Measurements from ENCODE around the gene CRISP2. TPM values are rescaled to one million over a fixed set of nuclear protein-coding genes. Genes with fewer than 3 reads are reported as not detected.

Gene CRISP2
- total RNA-seq, 3 donors from 2014 or later (not counting 1 experiment from before 2014, with no cell fraction given): not detected

GRCh38 chr6:49692534-49692933, 20.8 kb downstream of the CRISP2 start:
- H3K4me3 ChIP-seq (ENCODE audit: low read length): no peak overlapping the region
- H3K4me1 Mint-ChIP-seq: no peaks in the 10 kb centered on the region
- intact Hi-C loops (cut with micrococcal nuclease): no loop called here
- no peaks in the 10 kb centered on the region for H3K4me1 ChIP-seq (ENCODE audit: control insufficient read depth, insufficient read depth, low read length)
- DNase-seq: no peak
- no peak overlapping the region for H3K4me3 Mint-ChIP-seq
- H3K27me3 Mint-ChIP-seq (ENCODE audit: low read depth in 2 of 2): no peaks in the 10 kb centered on the region
- TF ChIP-seq CTCF (IDR thresholded peaks at IDR 0.05): no peak
- H3K36me3 Mint-ChIP-seq: peaks cover 7% of the 10 kb centered on the region
- H3K9me3 ChIP-seq (ENCODE audit: control insufficient read depth, insufficient read depth, low read length): peaks cover 8% of the 10 kb centered on the region
- H3K27ac ChIP-seq (ENCODE audit: low read length): no peak overlapping the region
- no peaks in the 10 kb centered on the region for H3K36me3 ChIP-seq (ENCODE audit: control insufficient read depth, insufficient read depth, low read length)
- no peak for ATAC-seq
- no peak overlapping the region for H3K27ac Mint-ChIP-seq
- H3K9me3 Mint-ChIP-seq: peaks cover 5 to 7% of the 10 kb centered on the region in 2 donors
- WGBS (ENCODE audit: insufficient coverage): 98% methylated on average over 2 of the region's 2 CpGs
- no peaks in the 10 kb centered on the region for H3K27me3 ChIP-seq (ENCODE audit: control insufficient read depth, insufficient read depth, low read length)

GRCh38 chr6:49676671-49677281, 36.6 kb downstream of the CRISP2 start:
- WGBS (ENCODE audit: insufficient coverage): 79% methylated on average over 2 of the region's 4 CpGs
- Histone ChIP-seq H3K27ac (ENCODE audit: low read length) (no peak overlapping the region), H3K4me1 (ENCODE audit: control insufficient read depth, insufficient read depth, low read length) (no peaks in the 10 kb centered on the region), H3K36me3 (ENCODE audit: control insufficient read depth, insufficient read depth, low read length) (no peaks in the 10 kb centered on the region), H3K4me3 (ENCODE audit: low read length) (no peak overlapping the region), H3K9me3 (ENCODE audit: control insufficient read depth, insufficient read depth, low read length) (no peaks in the 10 kb centered on the region), H3K27me3 (ENCODE audit: control insufficient read depth, insufficient read depth, low read length) (no peaks in the 10 kb centered on the region)
- H3K27ac Mint-ChIP-seq: no peak overlapping the region
- no peak overlapping the region for H3K4me3 Mint-ChIP-seq
- peaks cover 17 to 19% of the 10 kb centered on the region in 2 donors for H3K9me3 Mint-ChIP-seq
- peaks cover 9% of the 10 kb centered on the region for H3K36me3 Mint-ChIP-seq
- H3K4me1 Mint-ChIP-seq: no peaks in the 10 kb centered on the region
- H3K27me3 Mint-ChIP-seq (ENCODE audit: low read depth in 2 of 2): no peaks in the 10 kb centered on the region
- no peak for TF ChIP-seq CTCF (IDR thresholded peaks at IDR 0.05)
- intact Hi-C loops (cut with micrococcal nuclease): no loop called here
- DNase-seq: no peak
- ATAC-seq: no peak

- DNase-seq: no peak
- H3K27ac Mint-ChIP-seq: no peak overlapping the region
- H3K27me3 ChIP-seq (ENCODE audit: control insufficient read depth, insufficient read depth, low read length): no peaks in the 10 kb centered on the region
- H3K36me3 ChIP-seq (ENCODE audit: control insufficient read depth, insufficient read depth, low read length): no peaks in the 10 kb centered on the region
- no peaks in the 10 kb centered on the region for H3K27me3 Mint-ChIP-seq (ENCODE audit: low read depth in 2 of 2)
- H3K4me3 Mint-ChIP-seq: no peak overlapping the region
- peaks cover 19 to 24% of the 10 kb centered on the region in 2 donors for H3K9me3 Mint-ChIP-seq
- H3K4me1 Mint-ChIP-seq: no peaks in the 10 kb centered on the region
- no peak for TF ChIP-seq CTCF (IDR thresholded peaks at IDR 0.05)
- no peak overlapping the region for H3K4me3 ChIP-seq (ENCODE audit: low read length)
- H3K9me3 ChIP-seq (ENCODE audit: control insufficient read depth, insufficient read depth, low read length): no peaks in the 10 kb centered on the region
- H3K36me3 Mint-ChIP-seq: peaks cover 8% of the 10 kb centered on the region
- 90% methylated on average over 1 of the region's 1 CpG for WGBS (ENCODE audit: insufficient coverage)
- H3K4me1 ChIP-seq (ENCODE audit: control insufficient read depth, insufficient read depth, low read length): no peaks in the 10 kb centered on the region
- intact Hi-C loops (cut with micrococcal nuclease): no loop called here
- no peak overlapping the region for H3K27ac ChIP-seq (ENCODE audit: low read length)
- ATAC-seq: no peak
Observed at GRCh38 chr6:49675816-49676215, 37.5 kb downstream of the CRISP2 start.

GRCh38 chr6:49668083-49668511, 45.2 kb downstream of the CRISP2 start:
- ATAC-seq (no peak), DNase-seq (no peak)
- no peak overlapping the region for H3K27ac ChIP-seq (ENCODE audit: low read length)
- Mint-ChIP-seq H3K36me3 (no peaks in the 10 kb centered on the region), H3K4me1 (no peaks in the 10 kb centered on the region), H3K27ac (no peak overlapping the region), H3K4me3 (no peak overlapping the region), H3K9me3 (peaks cover 12 to 14% of the 10 kb centered on the region in 2 donors), H3K27me3 (ENCODE audit: low read depth in 2 of 2) (no peaks in the 10 kb centered on the region)
- no peak for TF ChIP-seq CTCF (IDR thresholded peaks at IDR 0.05)
- no peaks in the 10 kb centered on the region for H3K4me1 ChIP-seq (ENCODE audit: control insufficient read depth, insufficient read depth, low read length)
- no peaks in the 10 kb centered on the region for H3K27me3 ChIP-seq (ENCODE audit: control insufficient read depth, insufficient read depth, low read length)
- intact Hi-C loops (cut with micrococcal nuclease): no loop called here
- H3K4me3 ChIP-seq (ENCODE audit: low read length): no peak overlapping the region
- no peaks in the 10 kb centered on the region for H3K9me3 ChIP-seq (ENCODE audit: control insufficient read depth, insufficient read depth, low read length)
- H3K36me3 ChIP-seq (ENCODE audit: control insufficient read depth, insufficient read depth, low read length): no peaks in the 10 kb centered on the region

Data from natural killer cell (primary cell).